ENCODE data around the gene MUC5B. TPM values are rescaled to one million over a fixed set of nuclear protein-coding genes. Genes with fewer than 3 reads are reported as not detected.
A peak's percentile ranks its signal among the peaks of the same experiment; 100 is the strongest.
"Not testable (repeated sequence)": the region's sequence is repeated elsewhere in the genome, so short reads cannot be mapped to it uniquely, and the experiment has no call there.

The MUC5B gene
- total RNA-seq, 1 experiment from 2014 or later = 24.3 TPM

DNA sequence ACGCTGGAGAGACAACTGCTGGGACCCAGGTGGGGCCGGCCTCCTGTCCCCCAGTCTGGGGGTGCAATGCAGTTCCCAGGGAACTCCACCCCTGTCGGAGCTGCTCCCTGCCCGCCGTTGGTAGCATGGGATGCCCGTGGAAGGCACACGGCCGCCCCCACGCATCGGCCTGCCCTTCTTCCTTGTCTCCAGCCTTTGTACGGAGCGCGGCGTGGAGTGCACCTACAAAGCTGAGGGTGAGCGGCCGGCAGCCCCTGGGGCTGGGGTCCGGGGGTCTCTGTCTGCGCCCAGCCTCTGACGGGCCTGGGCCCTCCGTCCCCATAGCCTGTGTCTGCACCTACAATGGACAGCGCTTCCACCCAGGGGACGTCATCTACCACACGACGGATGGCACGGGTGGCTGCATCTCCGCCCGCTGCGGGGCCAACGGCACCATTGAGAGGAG lies 41.9 kb upstream of the MUC5B start:
- CTCF ChIA-PET = no interaction called here
- Histone ChIP-seq H3K79me2 (ENCODE audit: low read length) (no peaks in the 10 kb centered on the region), H3K9me3 (ENCODE audit: low read length) (no peaks in the 10 kb centered on the region), H3K4me1 (ENCODE audit: insufficient read depth, low read length) (no peaks in the 10 kb centered on the region), H3K36me3 (ENCODE audit: low read depth, low read length) (no peaks in the 10 kb centered on the region), H3F3A (ENCODE audit: low read length, unreplicated experiment) (no peaks in the 10 kb centered on the region), H2AFZ (ENCODE audit: low read length) (no peak overlapping the region), H3K27ac (ENCODE audit: low read length) (no peak overlapping the region), H4K20me1 (ENCODE audit: low read length) (no peaks in the 10 kb centered on the region), H3K9ac (ENCODE audit: low read length) (no peak overlapping the region), H3K4me3 (ENCODE audit: low read length) (no peak overlapping the region), H3K4me2 (ENCODE audit: low read length) (no peak overlapping the region), H3K27me3 (ENCODE audit: low read length) (no peaks in the 10 kb centered on the region), H3K9me2 (replicated peaks; ENCODE audit: low read length) (no peaks in the 10 kb centered on the region)
- intact Hi-C loops (cut with micrococcal nuclease) = no loop called here
- POLR2A ChIA-PET (ENCODE audit: unreplicated experiment) = no interaction called here
- BruUV-seq (replicated peaks) = no TSS peak
- ATAC-seq (no peak), DNase-seq (no peak)
- TF ChIP-seq, protein P1, sequence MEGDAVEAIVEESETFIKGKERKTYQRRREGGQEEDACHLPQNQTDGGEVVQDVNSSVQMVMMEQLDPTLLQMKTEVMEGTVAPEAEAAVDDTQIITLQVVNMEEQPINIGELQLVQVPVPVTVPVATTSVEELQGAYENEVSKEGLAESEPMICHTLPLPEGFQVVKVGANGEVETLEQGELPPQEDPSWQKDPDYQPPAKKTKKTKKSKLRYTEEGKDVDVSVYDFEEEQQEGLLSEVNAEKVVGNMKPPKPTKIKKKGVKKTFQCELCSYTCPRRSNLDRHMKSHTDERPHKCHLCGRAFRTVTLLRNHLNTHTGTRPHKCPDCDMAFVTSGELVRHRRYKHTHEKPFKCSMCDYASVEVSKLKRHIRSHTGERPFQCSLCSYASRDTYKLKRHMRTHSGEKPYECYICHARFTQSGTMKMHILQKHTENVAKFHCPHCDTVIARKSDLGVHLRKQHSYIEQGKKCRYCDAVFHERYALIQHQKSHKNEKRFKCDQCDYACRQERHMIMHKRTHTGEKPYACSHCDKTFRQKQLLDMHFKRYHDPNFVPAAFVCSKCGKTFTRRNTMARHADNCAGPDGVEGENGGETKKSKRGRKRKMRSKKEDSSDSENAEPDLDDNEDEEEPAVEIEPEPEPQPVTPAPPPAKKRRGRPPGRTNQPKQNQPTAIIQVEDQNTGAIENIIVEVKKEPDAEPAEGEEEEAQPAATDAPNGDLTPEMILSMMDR (conservative IDR thresholded peaks at IDR 0.05; ENCODE audit: low read depth, low read length) = no peak
- TF ChIP-seq EZH2phosphoT487 (IDR thresholded peaks at IDR 0.05; ENCODE audit: borderline replicate concordance, low read length) = no peak
- TF ChIP-seq EZH2 (IDR thresholded peaks at IDR 0.05; ENCODE audit: low read length, unreplicated experiment) = no peak

DNA sequence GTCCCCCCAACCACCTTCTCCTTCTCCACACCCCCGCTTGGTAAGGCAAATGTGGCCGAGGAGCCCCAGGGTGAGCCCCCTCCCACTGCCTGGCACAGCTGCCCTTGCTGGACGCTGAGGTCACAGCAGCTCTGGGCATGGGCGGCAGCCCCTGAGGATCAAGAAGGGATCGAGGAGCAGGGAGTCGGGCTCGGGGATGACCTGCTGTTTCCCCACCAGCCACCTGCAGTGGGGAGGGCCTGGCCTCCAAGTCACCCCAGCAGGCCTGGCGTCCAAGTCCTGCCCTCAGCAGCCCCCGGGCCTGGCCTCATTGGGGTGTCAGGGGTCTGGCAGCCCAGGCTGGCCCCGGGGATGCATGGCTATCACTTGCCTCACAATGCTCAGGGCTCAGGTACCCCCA lies 41.4 kb upstream of the MUC5B start:
- Histone ChIP-seq H3K9me3 (ENCODE audit: low read length) (no peaks in the 10 kb centered on the region), H3K27ac (ENCODE audit: low read length) (no peak overlapping the region), H3K9ac (ENCODE audit: low read length) (no peak overlapping the region), H3K4me2 (ENCODE audit: low read length) (no peak overlapping the region), H3K79me2 (ENCODE audit: low read length) (no peaks in the 10 kb centered on the region), H3K4me1 (ENCODE audit: insufficient read depth, low read length) (no peaks in the 10 kb centered on the region), H3K27me3 (ENCODE audit: low read length) (no peaks in the 10 kb centered on the region), H3K4me3 (ENCODE audit: low read length) (no peak overlapping the region), H3F3A (ENCODE audit: low read length, unreplicated experiment) (no peaks in the 10 kb centered on the region), H4K20me1 (ENCODE audit: low read length) (no peaks in the 10 kb centered on the region), H2AFZ (ENCODE audit: low read length) (no peak overlapping the region), H3K36me3 (ENCODE audit: low read depth, low read length) (no peaks in the 10 kb centered on the region), H3K9me2 (replicated peaks; ENCODE audit: low read length) (no peaks in the 10 kb centered on the region)
- POLR2A ChIA-PET (ENCODE audit: unreplicated experiment) = no interaction called here
- DNase-seq (no peak), ATAC-seq (no peak)
- intact Hi-C loops (cut with micrococcal nuclease) = no loop called here
- CTCF ChIA-PET = no interaction called here
- TF ChIP-seq EZH2phosphoT487 (IDR thresholded peaks at IDR 0.05; ENCODE audit: borderline replicate concordance, low read length) (no peak), EZH2 (IDR thresholded peaks at IDR 0.05; ENCODE audit: low read length, unreplicated experiment) (no peak)
- TF ChIP-seq, protein P1 (conservative IDR thresholded peaks at IDR 0.05; ENCODE audit: low read depth, low read length) = no peak
- no TSS peak for BruUV-seq (replicated peaks)

DNA sequence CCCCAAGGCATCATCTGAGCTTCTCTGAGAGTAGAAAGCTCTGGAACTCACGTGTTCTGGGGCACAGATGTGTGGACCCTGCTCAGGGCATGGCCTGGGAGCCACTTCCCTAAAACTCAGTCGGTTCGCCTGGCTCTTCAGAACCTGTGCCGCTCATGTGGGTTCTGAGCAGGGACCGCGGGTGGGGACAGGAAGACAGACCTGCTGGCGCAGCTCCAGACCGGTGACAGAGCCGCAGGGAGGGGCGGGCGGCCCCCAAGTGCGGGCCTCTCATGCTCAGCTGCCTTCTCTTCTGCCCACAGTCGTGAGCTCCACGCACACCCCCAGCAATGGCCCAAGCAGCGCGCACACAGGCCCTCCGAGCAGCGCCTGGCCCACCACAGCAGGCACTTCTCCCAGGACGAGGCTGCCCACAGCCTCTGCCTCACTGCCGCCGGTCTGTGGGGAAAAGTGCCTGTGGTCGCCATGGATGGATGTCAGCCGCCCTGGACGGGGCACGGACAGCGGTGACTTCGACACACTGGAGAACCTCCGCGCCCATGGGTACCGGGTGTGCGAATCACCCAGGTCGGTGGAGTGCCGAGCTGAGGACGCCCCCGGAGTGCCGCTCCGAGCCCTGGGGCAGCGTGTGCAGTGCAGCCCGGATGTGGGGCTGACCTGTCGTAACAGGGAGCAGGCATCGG lies 40.9 kb upstream of the MUC5B start:
- CTCF ChIA-PET = no interaction called here
- no peaks in the 10 kb centered on the region for H3K4me1 ChIP-seq (ENCODE audit: insufficient read depth, low read length)
- no peak overlapping the region for H3K4me3 ChIP-seq (ENCODE audit: low read length)
- POLR2A ChIA-PET (ENCODE audit: unreplicated experiment) = no interaction called here
- H3K27ac ChIP-seq (ENCODE audit: low read length) = no peak overlapping the region
- H3K79me2 ChIP-seq (ENCODE audit: low read length) = no peaks in the 10 kb centered on the region
- no peak for ATAC-seq
- intact Hi-C loops (cut with micrococcal nuclease) = no loop called here
- H3K4me2 ChIP-seq (ENCODE audit: low read length) = no peak overlapping the region
- H3K9ac ChIP-seq (ENCODE audit: low read length) = no peak overlapping the region
- no peak overlapping the region for H2AFZ ChIP-seq (ENCODE audit: low read length)
- DNase-seq = no peak
- BruUV-seq (replicated peaks) = no TSS peak
- no peaks in the 10 kb centered on the region for H3K27me3 ChIP-seq (ENCODE audit: low read length)
- no peaks in the 10 kb centered on the region for H4K20me1 ChIP-seq (ENCODE audit: low read length)
- no peaks in the 10 kb centered on the region for H3K9me2 ChIP-seq (replicated peaks; ENCODE audit: low read length)
- no peaks in the 10 kb centered on the region for H3F3A ChIP-seq (ENCODE audit: low read length, unreplicated experiment)
- H3K9me3 ChIP-seq (ENCODE audit: low read length) = no peaks in the 10 kb centered on the region
- no peaks in the 10 kb centered on the region for H3K36me3 ChIP-seq (ENCODE audit: low read depth, low read length)
- TF ChIP-seq EZH2 (IDR thresholded peaks at IDR 0.05; ENCODE audit: low read length, unreplicated experiment) (no peak), EZH2phosphoT487 (IDR thresholded peaks at IDR 0.05; ENCODE audit: borderline replicate concordance, low read length) (no peak)
- TF ChIP-seq, protein P1 (conservative IDR thresholded peaks at IDR 0.05; ENCODE audit: low read depth, low read length) = no peak

DNA sequence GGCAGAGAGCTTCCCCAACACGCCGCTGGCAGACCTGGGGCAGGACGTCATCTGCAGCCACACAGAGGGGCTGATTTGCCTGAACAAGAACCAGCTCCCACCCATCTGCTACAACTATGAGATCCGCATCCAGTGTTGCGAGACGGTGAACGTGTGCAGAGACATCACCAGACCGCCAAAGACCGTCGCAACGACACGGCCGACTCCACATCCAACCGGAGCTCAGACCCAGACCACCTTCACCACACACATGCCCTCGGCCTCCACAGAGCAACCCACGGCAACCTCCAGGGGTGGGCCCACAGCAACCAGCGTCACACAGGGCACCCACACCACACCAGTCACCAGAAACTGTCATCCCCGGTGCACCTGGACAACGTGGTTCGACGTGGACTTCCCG lies 38.7 kb upstream of the MUC5B start:
- H3K9me2 ChIP-seq (replicated peaks; ENCODE audit: low read length); H3K79me2 ChIP-seq (ENCODE audit: low read length); ATAC-seq; H3K4me2 ChIP-seq (ENCODE audit: low read length); H3F3A ChIP-seq (ENCODE audit: low read length, unreplicated experiment); H3K36me3 ChIP-seq (ENCODE audit: low read depth, low read length); H4K20me1 ChIP-seq (ENCODE audit: low read length); H3K4me3 ChIP-seq (ENCODE audit: low read length); H3K27ac ChIP-seq (ENCODE audit: low read length); H3K4me1 ChIP-seq (ENCODE audit: insufficient read depth, low read length); H3K27me3 ChIP-seq (ENCODE audit: low read length); DNase-seq; CTCF ChIA-PET; POLR2A ChIA-PET (ENCODE audit: unreplicated experiment); H3K9ac ChIP-seq (ENCODE audit: low read length); intact Hi-C loops (cut with micrococcal nuclease); H3K9me3 ChIP-seq (ENCODE audit: low read length); H2AFZ ChIP-seq (ENCODE audit: low read length): not testable (repeated sequence)
- BruUV-seq (replicated peaks) = TSS peak; percentile 0

Measured in PC-3 (cell line).